ENCODE results near the gene ECT2. TPM values are rescaled to one million over a fixed set of nuclear protein-coding genes. Genes with fewer than 3 reads are reported as not detected.

The ECT2 gene
- total and polyA plus RNA-seq, 2 of the 8 experiments (the other 6 are each of a cell fraction or from before 2014, with no cell fraction given): 19.5 to 88.7 TPM

DNA sequence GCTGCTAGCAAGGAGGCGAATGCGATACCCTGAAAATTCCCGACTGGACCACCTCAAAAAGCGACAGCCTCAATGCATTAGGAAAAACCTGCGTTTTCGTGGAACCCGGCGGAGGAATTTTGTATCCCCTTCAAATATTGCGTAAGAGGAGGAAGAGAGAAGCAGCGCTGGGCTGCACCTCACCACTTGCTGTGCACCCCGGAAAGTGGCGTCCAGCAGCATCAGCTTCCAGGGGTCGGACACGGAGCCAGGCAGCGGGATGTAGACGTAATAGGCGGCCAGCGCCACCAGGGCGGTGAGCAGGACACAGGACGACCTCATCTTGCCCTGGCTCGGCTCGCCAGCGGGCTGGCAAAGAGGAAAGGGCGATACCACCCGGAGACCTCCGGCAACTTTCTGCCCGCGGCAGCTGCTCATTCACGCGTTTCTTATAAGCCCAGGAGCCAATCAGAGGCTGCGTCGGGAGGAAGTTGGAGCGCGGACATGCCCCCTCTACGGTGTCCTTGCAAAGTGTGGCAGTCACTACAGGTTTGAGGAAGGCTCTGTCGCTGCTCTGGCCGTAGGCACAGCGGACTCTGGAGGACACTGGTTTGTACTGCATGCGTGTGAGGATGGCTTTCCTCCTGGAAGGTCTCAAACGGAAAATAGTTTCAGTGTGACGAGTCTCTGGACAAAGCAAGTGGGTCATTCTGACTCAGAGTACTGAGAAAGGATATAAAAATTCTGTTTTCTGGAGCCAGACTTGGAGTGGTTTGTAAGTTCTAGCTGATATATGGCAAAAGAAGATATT is 39.7 kb upstream of the ECT2 start, which contains the start of gene NCEH1:
TSS of gene NCEH1 (minus strand) at position 404 of the 790 bp plus-strand sequence. CDS start at position 321, 83 bp downstream.
- Histone ChIP-seq H3K18ac (ENCODE audit: extremely low read depth, low read length) (no peak within 1 kb of the TSS), H3K27me3 (replicated peaks in 1 of 4; ENCODE audit: control insufficient read depth in 3 of 4, extremely low read depth in 1 of 4, insufficient read depth in 3 of 4, low read length in 3 of 4) (0 out of 7 replicates have a peak, but pooled peaks cover 0 to 1% (median 0%) of the 10 kb centered on the region in 4 experiments), H3K4me3 (ENCODE audit: extremely low read depth in 1 of 4, insufficient read depth in 2 of 4, low read depth in 3 of 4, low read length in 4 of 4) (peak within 1 kb of the TSS; percentile 56 to 93 (median 90)), H2BK120ac (replicated peaks; ENCODE audit: low read depth, low read length) (no peak within 1 kb of the TSS), H4K8ac (ENCODE audit: extremely low read depth, insufficient read depth, low read length) (peak within 1 kb of the TSS; percentile 37; the same call in 1 of the 2 replicates), H2BK5ac (ENCODE audit: low read depth, low read length) (no peak within 1 kb of the TSS), H3K23ac (ENCODE audit: insufficient read length) (no peak within 1 kb of the TSS), H2BK20ac (ENCODE audit: low read length) (no peak within 1 kb of the TSS), H4K5ac (ENCODE audit: insufficient read length, low read depth, low read length) (peak within 1 kb of the TSS; percentile 51), H2AFZ (ENCODE audit: low read length) (peak within 1 kb of the TSS; percentile 91), H4K20me1 (replicated peaks in 1 of 2; ENCODE audit: control insufficient read depth in 1 of 2, insufficient read depth in 2 of 2, low read length in 2 of 2) (no peaks in the 10 kb centered on the region), H2BK15ac (ENCODE audit: low read length) (no peak within 1 kb of the TSS), H3K79me1 (ENCODE audit: low read depth, low read length) (no peaks in the 10 kb centered on the region), H3K36me3 (ENCODE audit: control insufficient read depth in 2 of 4, insufficient read depth in 4 of 4, low read length in 3 of 4) (no peaks in the 10 kb centered on the region), H3K79me2 (ENCODE audit: control insufficient read depth in 1 of 2, insufficient read depth in 2 of 2, low read length in 2 of 2) (no peaks in the 10 kb centered on the region), H3K4ac (replicated peaks; ENCODE audit: insufficient read length, low read depth, low read length) (no peak within 1 kb of the TSS), H3K9me3 (ENCODE audit: insufficient read depth in 2 of 2, low read depth in 1 of 2, low read length in 1 of 2) (no peaks in the 10 kb centered on the region), H3K14ac (ENCODE audit: insufficient read length) (no peak within 1 kb of the TSS), H2AK5ac (ENCODE audit: low read depth, low read length) (no peak within 1 kb of the TSS), H3K4me2 (ENCODE audit: insufficient read depth in 1 of 2, low read depth in 2 of 2, low read length in 2 of 2) (peak within 1 kb of the TSS; percentile 69 to 93), H3K27ac (ENCODE audit: low read depth, low read length) (no peak within 1 kb of the TSS), H2BK12ac (ENCODE audit: low read depth, low read length) (no peak within 1 kb of the TSS), H3K56ac (replicated peaks; ENCODE audit: insufficient read length, low read depth, low read length) (no peak within 1 kb of the TSS), H3K4me1 (replicated peaks in 1 of 4; ENCODE audit: control insufficient read depth in 3 of 4, insufficient read depth in 4 of 4, low read length in 3 of 4) (peaks cover 0 to 4% (median 0%) of the 10 kb centered on the region in 4 experiments; a peak in 1 of 7 replicates), H3K9ac (replicated peaks in 1 of 4; ENCODE audit: extremely low read depth in 1 of 4, low read depth in 3 of 4, low read length in 3 of 4) (peak within 1 kb of the TSS in 3 of 4 experiments; percentile 0 to 66 (median 58); a peak in 5 of 7 replicates), H4K91ac (replicated peaks; ENCODE audit: insufficient read length, low read length) (no peak within 1 kb of the TSS), H3K23me2 (ENCODE audit: low read depth, low read length) (peaks cover 7% of the 10 kb centered on the region)
- FAIRE-seq (peak; percentile 79), DNase-seq (ENCODE audit: low read depth in 1 of 2, low spot score in 2 of 2) (peak; percentile 85 to 93)
- 3% methylated on average over 41 of the region's 41 CpGs; no CpG with 5 or more reads in 1 of the 2 experiments for WGBS, 2 experiments (ENCODE audit: extremely low coverage in 1 of 2, insufficient coverage in 1 of 2, insufficient read length in 1 of 2, insufficient replicate concordance in 2 of 2, low coverage in 1 of 2, low lambda C conversion rate in 2 of 2, missing lambda C conversion rate in 1 of 2)
- ChIA-PET CTCF (ENCODE audit: partially characterized antibody) (interaction anchor here (0.6 to 6.5 kb wide), 21 partner anchors 10 to 669 kb away, joined by 3 to 30 read pairs (median 4); partner anchors contain the start of gene ECT2), POLR2A (ENCODE audit: partially characterized antibody) (interaction anchor here (0.6 to 2.2 kb wide), 3 partner anchors 11 to 564 kb away, joined by 3 to 8 read pairs (median 3); partner anchors contain the start of gene ECT2)
- TF ChIP-seq SP4 (IDR thresholded peaks at IDR 0.05; ENCODE audit: low read length): no peak
- no peak for TF ChIP-seq GABPA (IDR thresholded peaks at IDR 0.05; ENCODE audit: borderline replicate concordance, insufficient read depth, low read length)
- TF ChIP-seq SP1 (IDR thresholded peaks at IDR 0.05; ENCODE audit: low read depth, low read length): no peak; the same call in 1 of the 2 replicates
- peak; percentile 78 for TF ChIP-seq TAF7 (optimal IDR thresholded peaks at IDR 0.05; ENCODE audit: borderline replicate concordance, low read depth, low read length)
- TF ChIP-seq POLR2AphosphoS5 (IDR thresholded peaks at IDR 0.05; ENCODE audit: low read depth, low read length): peak; percentile 67
- TF ChIP-seq CTBP2 (IDR thresholded peaks at IDR 0.05; ENCODE audit: borderline replicate concordance, insufficient read depth, insufficient read length, low read length): peak; percentile 56
- no peak for TF ChIP-seq FOSL1 (IDR thresholded peaks at IDR 0.05; ENCODE audit: insufficient read depth, low read depth, low read length)
- peak; percentile 35; the same call in 1 of the 2 replicates for TF ChIP-seq CHD2 (IDR thresholded peaks at IDR 0.05; ENCODE audit: low read length)
- TF ChIP-seq RAD21 (IDR thresholded peaks at IDR 0.05 in 1 of 2, conservative IDR thresholded peaks at IDR 0.05 in 1 of 2; ENCODE audit: low read depth in 2 of 2, low read length in 2 of 2): peak; percentile 73 to 82
